CD14-positive monocyte (primary cell): ENCODE data around the gene GPI. TPM values are rescaled to one million over a fixed set of nuclear protein-coding genes. Genes with fewer than 3 reads are reported as not detected.

Experiments
- DNase-seq, 3 donors: peaks; one replicate each; pipeline ENCODE4 v3.0.0-alpha.2; 2011 to 2022
- H2AFZ ChIP-seq: 2 replicates; pipeline ENCODE4 v1.6.0; 2012; ENCODE audit warnings: mild to moderate bottlenecking, low read depth, low read length, inconsistent platforms; ENCODE audit not compliant: insufficient read depth, poor library complexity, severe bottlenecking
- H3K27ac ChIP-seq, 2 donors: 1 replicate in 1 of 2; 2 replicates in 1 of 2; pipeline ENCODE4 v1.5.1; 2012 to 2013; ENCODE audit warnings: low read length in 2 of 2, control low read depth in 1 of 2, inconsistent platforms in 1 of 2, low read depth in 1 of 2, mild to moderate bottlenecking in 1 of 2
- H3K27me3 ChIP-seq, 2 donors: one replicate each; pipeline versions ENCODE4 v1.6.0 to v1.6.1; 2011 to 2013; ENCODE audit warnings: low read length in 2 of 2; ENCODE audit not compliant: control insufficient read depth in 2 of 2, insufficient read depth in 2 of 2
- H3K36me3 ChIP-seq, 2 donors: replicated peaks in 1 of 2; 1 replicate in 1 of 2; 2 replicates in 1 of 2; pipeline versions ENCODE4 v1.5.1 to v1.6.1; 2012 to 2013; ENCODE audit warnings: low read length in 2 of 2, control low read depth in 1 of 2, inconsistent platforms in 1 of 2, mild to moderate bottlenecking in 1 of 2; ENCODE audit not compliant: insufficient read depth in 2 of 2, control insufficient read depth in 1 of 2
- H3K4me1 ChIP-seq, 2 donors: 1 replicate in 1 of 2; 2 replicates in 1 of 2; pipeline versions ENCODE4 v1.5.1 to v1.6.1; 2012 to 2013; ENCODE audit warnings: low read length in 2 of 2, control low read depth in 1 of 2, inconsistent platforms in 1 of 2, mild to moderate bottlenecking in 1 of 2, moderate library complexity in 1 of 2; ENCODE audit not compliant: insufficient read depth in 2 of 2, control insufficient read depth in 1 of 2
- H3K4me2 ChIP-seq: replicated peaks from 2 replicates; pipeline ENCODE3; 2012; ENCODE audit warnings: low read length, moderate library complexity, mild to moderate bottlenecking; ENCODE audit not compliant: poor library complexity, severe bottlenecking; ENCODE audit errors: extremely low read depth
- H3K4me3 ChIP-seq, 3 experiments: fragments of 200-600 bp in 1 of 3; sonication (generic) in 1 of 3; replicated peaks in 1 of 3; 1 replicate in 2 of 3; 2 replicates in 1 of 3; pipeline ENCODE4 v1.5.1; 2011 to 2013; ENCODE audit warnings: low read length in 3 of 3, mild to moderate bottlenecking in 3 of 3, control low read depth in 2 of 3, low read depth in 2 of 3, inconsistent platforms in 1 of 3, moderate library complexity in 1 of 3
- H3K79me2 ChIP-seq: 2 replicates; pipeline ENCODE4 v1.6.0; 2012; ENCODE audit warnings: mild to moderate bottlenecking, control low read depth, inconsistent platforms, low read length, moderate library complexity; ENCODE audit not compliant: insufficient read depth
- H3K9ac ChIP-seq: 2 replicates; pipeline ENCODE4 v1.6.0; 2017; ENCODE audit warnings: low read length, mild to moderate bottlenecking; ENCODE audit not compliant: insufficient read depth, poor library complexity, severe bottlenecking
- H3K9me3 ChIP-seq, 2 donors: replicated peaks in 1 of 2; 1 replicate in 1 of 2; 2 replicates in 1 of 2; pipeline versions ENCODE4 v1.5.1 to v1.6.1; 2012 to 2013; ENCODE audit warnings: low read length in 2 of 2, control low read depth in 1 of 2; ENCODE audit not compliant: control insufficient read depth in 1 of 2, insufficient read depth in 1 of 2
- H4K20me1 ChIP-seq: 2 replicates; pipeline ENCODE4 v1.6.0; 2012; ENCODE audit warnings: mild to moderate bottlenecking, low read length, control low read depth, moderate library complexity; ENCODE audit not compliant: insufficient read depth
- H3K27ac Mint-ChIP-seq, 7 donors: one replicate each; pipeline ENCODE4 v1.8.0; 2020; ENCODE audit warnings: mild to moderate bottlenecking in 7 of 7, mixed read lengths in 7 of 7, moderate library complexity in 6 of 7, inconsistent platforms in 2 of 7
- H3K27me3 Mint-ChIP-seq, 3 donors: one replicate each; pipeline ENCODE4 v1.8.0; 2021 to 2022; ENCODE audit warnings: low read depth in 3 of 3, mild to moderate bottlenecking in 3 of 3, mixed read lengths in 3 of 3, moderate library complexity in 3 of 3, inconsistent platforms in 1 of 3
- H3K36me3 Mint-ChIP-seq, 2 donors: one replicate each; pipeline ENCODE4 v1.8.0; 2020; ENCODE audit warnings: mixed read lengths in 2 of 2, inconsistent platforms in 1 of 2, mild to moderate bottlenecking in 1 of 2
- H3K4me1 Mint-ChIP-seq: one replicate; pipeline ENCODE4 v1.8.0; 2020; ENCODE audit warnings: mild to moderate bottlenecking, mixed read lengths
- H3K4me3 Mint-ChIP-seq, 2 donors: one replicate each; pipeline ENCODE4 v1.8.0; 2020; ENCODE audit warnings: mild to moderate bottlenecking in 2 of 2, mixed read lengths in 2 of 2, moderate library complexity in 1 of 2
- H3K9me3 Mint-ChIP-seq, 7 donors: one replicate each; pipeline ENCODE4 v1.8.0; 2020 to 2022; ENCODE audit warnings: mixed read lengths in 7 of 7, mild to moderate bottlenecking in 6 of 7, moderate library complexity in 6 of 7, inconsistent platforms in 2 of 7
- CTCF ChIP-seq: fragments of 200-600 bp; IDR thresholded peaks from one replicate; pipeline ENCODE4 v1.8.0; 2022; ENCODE audit warnings: antibody characterized with exemption, mild to moderate bottlenecking
- whole genome bisulfite sequencing: methylation state at CpG from one replicate; pipeline ENCODE4 v1.1.5; 2013; ENCODE audit warnings: missing lambda C conversion rate; ENCODE audit not compliant: insufficient coverage; 5-methylcytosine and 5-hydroxymethylcytosine counted together
- intact Hi-C, 2 donors: fragments of 100-400 bp; cut with micrococcal nuclease; formaldehyde crosslinking; loops; one replicate each; pipeline versions ENCODE4 v1.15.0 to v1.15.1; 2023
- polyA plus RNA-seq, 3 donors: library from polyadenylated mRNA; depleted of rRNA in 1 of 3; unstranded in 2 of 3; stranded (reverse) in 1 of 3; fragments of 300-500 nt in 2 of 3; fragments of >200 nt in 1 of 3; fragmentation: Illumina TruSeq in 2 of 3; gene quantifications; 1 replicate in 2 of 3; 2 replicates in 1 of 3; pipeline ENCODE4 v1.2.3, GENCODE V29; 2012 to 2021

Gene GPI
- polyA plus RNA-seq, 3 donors: 81.2 to 107 (median 95.3) TPM

DNA sequence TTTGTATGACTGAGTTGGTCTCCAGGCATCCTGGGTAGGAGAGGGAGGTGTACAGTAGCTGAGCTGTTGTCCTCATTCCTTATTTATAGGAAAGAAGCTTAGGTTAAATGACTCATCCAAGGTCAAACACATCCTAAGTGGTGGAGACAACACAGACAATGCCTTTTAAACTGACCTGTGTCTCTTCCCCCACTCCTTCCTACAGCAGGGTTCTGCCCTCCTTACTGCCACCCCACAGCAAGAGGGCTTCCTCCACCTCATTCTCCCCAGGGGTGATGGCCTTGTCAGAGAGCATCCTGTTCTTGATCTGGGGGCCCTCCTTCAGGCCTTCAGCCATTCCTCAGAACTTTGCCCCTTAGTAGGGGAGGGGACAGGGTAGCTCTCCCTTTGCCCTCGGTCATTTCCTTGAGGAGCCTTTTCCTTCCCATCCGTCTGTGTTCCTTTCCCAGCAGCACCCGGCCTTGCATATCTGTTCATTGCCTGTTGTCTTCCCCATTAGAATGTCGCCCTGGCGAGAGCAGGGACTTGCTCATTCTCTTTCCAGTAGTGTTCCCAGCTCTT, 48.2 kb upstream of the GPI start:
- no peak overlapping the region for H2AFZ ChIP-seq
- H3K9me3 ChIP-seq: no peaks in the 10 kb centered on the region
- no peaks in the 10 kb centered on the region for H3K27me3 ChIP-seq
- H3K79me2 ChIP-seq: no peaks in the 10 kb centered on the region
- no peak overlapping the region for H3K27ac ChIP-seq
- H3K4me1 ChIP-seq: no peaks in the 10 kb centered on the region
- no peak overlapping the region for H3K9ac ChIP-seq
- no peak overlapping the region for H3K4me2 ChIP-seq
- Mint-ChIP-seq H3K4me3 (no peak overlapping the region), H3K27me3 (peaks cover 5 to 9% (median 8%) of the 10 kb centered on the region in 3 donors), H3K9me3 (no peaks in the 10 kb centered on the region), H3K27ac (no peak overlapping the region), H3K4me1 (peaks cover 2% of the 10 kb centered on the region), H3K36me3 (no peaks in the 10 kb centered on the region)
- TF ChIP-seq CTCF: no peak
- DNase-seq: no peak
- no peak overlapping the region for H3K4me3 ChIP-seq
- peaks cover 14% of the 10 kb centered on the region for H4K20me1 ChIP-seq
- intact Hi-C loops: no loop called here
- 90% methylated on average over 2 of the region's 5 CpGs for WGBS
- no peaks in the 10 kb centered on the region for H3K36me3 ChIP-seq

GRCh38 chr19:34317311-34317927, 47.6 kb upstream of the GPI start:
- no peak overlapping the region for H3K4me3 ChIP-seq

More at GRCh38 chr19:34317311-34317927, 47.6 kb upstream of the GPI start:
- Histone ChIP-seq H3K9me3 (no peaks in the 10 kb centered on the region), H2AFZ (no peak overlapping the region), H4K20me1 (peaks cover 14% of the 10 kb centered on the region), H3K4me1 (no peaks in the 10 kb centered on the region), H3K36me3 (no peaks in the 10 kb centered on the region), H3K79me2 (no peaks in the 10 kb centered on the region), H3K4me2 (no peak overlapping the region), H3K27ac (no peak overlapping the region), H3K9ac (no peak overlapping the region), H3K27me3 (no peaks in the 10 kb centered on the region)
- Mint-ChIP-seq H3K27ac (no peak overlapping the region), H3K36me3 (no peaks in the 10 kb centered on the region), H3K4me3 (no peak overlapping the region), H3K9me3 (no peaks in the 10 kb centered on the region), H3K4me1 (peaks cover 2% of the 10 kb centered on the region), H3K27me3 (peaks cover 3 to 9% (median 8%) of the 10 kb centered on the region in 3 donors)
- intact Hi-C loops: no loop called here
- no peak for TF ChIP-seq CTCF
- no peak for DNase-seq
- 75% methylated on average over 4 of the region's 6 CpGs for WGBS
